H1 (cell line): ENCODE data around the gene LYRM4. TPM values are rescaled to one million over a fixed set of nuclear protein-coding genes. Genes with fewer than 3 reads are reported as not detected.

Source experiments
- CTCF ChIA-PET: fragments of 300-600 bp; sonication (Branson Sonifier 250); formaldehyde crosslinking; loops from one replicate; lab custom pipeline; 2021; ENCODE audit not compliant: partially characterized antibody; lab: Charles Lee
- POLR2A ChIA-PET: fragments of 300-600 bp; sonication (Branson Sonifier 250); formaldehyde crosslinking; loops from one replicate; lab custom pipeline; 2021; ENCODE audit warnings: inconsistent platforms; ENCODE audit not compliant: partially characterized antibody; lab: Charles Lee
- DNase-seq, 2 experiments: peaks; one replicate each; pipeline versions ENCODE4 v3.0.0 to v3.0.0-alpha.2; 2010 to 2022; ENCODE audit warnings: low spot score in 2 of 2, low read depth in 1 of 2, mixed read lengths in 1 of 2
- FAIRE-seq: peaks from 2 replicates; lab custom pipeline; 2011; peaks lifted over from hg19 to GRCh38; lab: Jason Lieb, UNC
- H2AFZ ChIP-seq: 2 replicates; pipeline ENCODE4 v1.8.1; 2012; ENCODE audit warnings: low read length, inconsistent platforms
- H2AK5ac ChIP-seq: 2 replicates; pipeline ENCODE4 v1.6.1; 2013; ENCODE audit warnings: low read depth, low read length
- H2BK120ac ChIP-seq: replicated peaks from 2 replicates; pipeline ENCODE3; 2013; ENCODE audit warnings: low read depth, low read length, inconsistent platforms
- H2BK12ac ChIP-seq: 2 replicates; pipeline ENCODE4 v1.6.1; 2013; ENCODE audit warnings: low read depth, low read length
- H2BK15ac ChIP-seq: 2 replicates; pipeline ENCODE4 v1.6.1; 2013; ENCODE audit warnings: low read length
- H2BK20ac ChIP-seq: 2 replicates; pipeline ENCODE4 v1.6.1; 2013; ENCODE audit warnings: low read length
- H2BK5ac ChIP-seq: 2 replicates; pipeline ENCODE4 v1.6.1; 2013; ENCODE audit warnings: low read depth, low read length
- H3K14ac ChIP-seq: 2 replicates; pipeline ENCODE4 v1.6.1; 2013; ENCODE audit warnings: inconsistent platforms; ENCODE audit not compliant: insufficient read length
- H3K18ac ChIP-seq: 2 replicates; pipeline ENCODE4 v1.6.1; 2013; ENCODE audit warnings: low read length; ENCODE audit errors: extremely low read depth
- H3K23ac ChIP-seq: 2 replicates; pipeline ENCODE4 v1.6.1; 2013; ENCODE audit warnings: inconsistent platforms; ENCODE audit not compliant: insufficient read length
- H3K23me2 ChIP-seq: 2 replicates; pipeline ENCODE4 v1.6.1; 2013; ENCODE audit warnings: low read depth, low read length
- H3K27ac ChIP-seq: 2 replicates; pipeline ENCODE4 v1.6.1; 2011; ENCODE audit warnings: low read depth, low read length, inconsistent platforms
- H3K27me3 ChIP-seq, 4 experiments: replicated peaks in 1 of 4; 1 replicate in 1 of 4; 2 replicates in 3 of 4; pipeline versions ENCODE4 v1.6.1 to v1.8.1; 2011 to 2013; ENCODE audit warnings: low read length in 3 of 4, mild to moderate bottlenecking in 3 of 4, inconsistent platforms in 2 of 4, mixed read lengths in 2 of 4, moderate library complexity in 1 of 4; ENCODE audit not compliant: control insufficient read depth in 3 of 4, insufficient read depth in 3 of 4; ENCODE audit errors: extremely low read depth in 1 of 4
- H3K36me3 ChIP-seq, 4 experiments: 2 replicates each; pipeline versions ENCODE4 v1.6.1 to v1.8.1; 2011 to 2013; ENCODE audit warnings: mild to moderate bottlenecking in 4 of 4, low read length in 3 of 4, moderate library complexity in 2 of 4, control low read depth in 1 of 4, inconsistent platforms in 1 of 4; ENCODE audit not compliant: insufficient read depth in 4 of 4, control insufficient read depth in 2 of 4
- H3K4ac ChIP-seq: replicated peaks from 2 replicates; pipeline ENCODE3; 2013; ENCODE audit warnings: low read length, low read depth, mixed read lengths, inconsistent platforms; ENCODE audit not compliant: insufficient read length
- H3K4me1 ChIP-seq, 4 experiments: replicated peaks in 1 of 4; 1 replicate in 1 of 4; 2 replicates in 3 of 4; pipeline versions ENCODE4 v1.6.1 to v1.8.1; 2011 to 2013; ENCODE audit warnings: low read length in 3 of 4, inconsistent platforms in 2 of 4, mixed read lengths in 1 of 4; ENCODE audit not compliant: insufficient read depth in 4 of 4, control insufficient read depth in 3 of 4
- H3K4me2 ChIP-seq, 2 experiments: 2 replicates each; pipeline versions ENCODE4 v1.6.1 to v1.8.1; 2011 to 2013; ENCODE audit warnings: low read depth in 2 of 2, low read length in 2 of 2, control low read depth in 1 of 2, inconsistent platforms in 1 of 2, mild to moderate bottlenecking in 1 of 2; ENCODE audit not compliant: insufficient read depth in 1 of 2
- H3K4me3 ChIP-seq, 4 experiments: fragments of 200-600, 300-600 bp in 1 of 4; sonication (generic), shearing (Covaris generic), sonication (Bioruptor Twin) in 1 of 4; 2 replicates each; pipeline versions ENCODE4 v1.5.1 to v1.8.1; 2011 to 2016; ENCODE audit warnings: low read length in 4 of 4, low read depth in 3 of 4, control low read depth in 2 of 4, inconsistent platforms in 2 of 4, mild to moderate bottlenecking in 2 of 4, mixed read lengths in 1 of 4, moderate library complexity in 1 of 4; ENCODE audit not compliant: insufficient read depth in 2 of 4; ENCODE audit errors: extremely low read depth in 1 of 4
- H3K56ac ChIP-seq: replicated peaks from 2 replicates; pipeline ENCODE3; 2013; ENCODE audit warnings: low read depth, mild to moderate bottlenecking, mixed read lengths, low read length, inconsistent platforms; ENCODE audit not compliant: insufficient read length
- H3K79me1 ChIP-seq: 2 replicates; pipeline ENCODE4 v1.6.1; 2013; ENCODE audit warnings: low read depth, low read length, control low read depth
- H3K79me2 ChIP-seq, 2 experiments: 2 replicates each; pipeline versions ENCODE4 v1.6.1 to v1.8.1; 2012 to 2013; ENCODE audit warnings: low read length in 2 of 2, mild to moderate bottlenecking in 2 of 2, inconsistent platforms in 1 of 2; ENCODE audit not compliant: insufficient read depth in 2 of 2, control insufficient read depth in 1 of 2
- H3K9ac ChIP-seq, 4 experiments: replicated peaks in 1 of 4; 1 replicate in 1 of 4; 2 replicates in 3 of 4; pipeline versions ENCODE4 v1.6.1 to v1.8.1; 2011 to 2013; ENCODE audit warnings: low read depth in 3 of 4, low read length in 3 of 4, control low read depth in 2 of 4, mild to moderate bottlenecking in 2 of 4, moderate library complexity in 2 of 4, inconsistent platforms in 1 of 4; ENCODE audit errors: extremely low read depth in 1 of 4
- H3K9me3 ChIP-seq, 2 experiments: 2 replicates each; pipeline versions ENCODE4 v1.6.1 to v1.8.1; 2012 to 2013; ENCODE audit warnings: mild to moderate bottlenecking in 2 of 2, moderate library complexity in 2 of 2, control low read depth in 1 of 2, inconsistent platforms in 1 of 2, low read depth in 1 of 2, low read length in 1 of 2, mixed read lengths in 1 of 2; ENCODE audit not compliant: insufficient read depth in 2 of 2
- H4K20me1 ChIP-seq, 2 experiments: replicated peaks in 1 of 2; 2 replicates each; pipeline versions ENCODE3 to v1.8.1; 2011 to 2013; ENCODE audit warnings: inconsistent platforms in 2 of 2, low read length in 2 of 2, mild to moderate bottlenecking in 1 of 2; ENCODE audit not compliant: insufficient read depth in 2 of 2, control insufficient read depth in 1 of 2
- H4K5ac ChIP-seq: 2 replicates; pipeline ENCODE4 v1.6.1; 2013; ENCODE audit warnings: low read length, low read depth, mixed read lengths, inconsistent platforms; ENCODE audit not compliant: insufficient read length
- H4K8ac ChIP-seq: 2 replicates; pipeline ENCODE4 v1.8.0; 2013; ENCODE audit warnings: mild to moderate bottlenecking, moderate library complexity, low read length, inconsistent platforms; ENCODE audit not compliant: insufficient read depth; ENCODE audit errors: extremely low read depth
- H4K91ac ChIP-seq: replicated peaks from 2 replicates; pipeline ENCODE3; 2013; ENCODE audit warnings: low read length, mixed read lengths, inconsistent platforms; ENCODE audit not compliant: insufficient read length
- ATF3 ChIP-seq: IDR thresholded peaks from 2 replicates; pipeline ENCODE4 v1.6.1; 2011; ENCODE audit warnings: low read depth, mild to moderate bottlenecking, low read length; ENCODE audit not compliant: insufficient read depth
- CHD2 ChIP-seq: IDR thresholded peaks from 2 replicates; pipeline ENCODE4 v1.6.1; 2012; ENCODE audit warnings: low read length, improper control_type of control experiment
- SIN3A ChIP-seq, 2 experiments: IDR thresholded peaks in 1 of 2; conservative IDR thresholded peaks in 1 of 2; 2 replicates each; pipeline ENCODE4 v1.6.1; 2011 to 2012; ENCODE audit warnings: low read length in 2 of 2, improper control_type of control experiment in 1 of 2, low read depth in 1 of 2, mild to moderate bottlenecking in 1 of 2
- SIX5 ChIP-seq: IDR thresholded peaks from 2 replicates; pipeline ENCODE4 v1.6.1; 2011; ENCODE audit warnings: mild to moderate bottlenecking, low read depth, low read length
- SRF ChIP-seq: IDR thresholded peaks from 2 replicates; pipeline ENCODE4 v1.6.1; 2011; ENCODE audit warnings: mild to moderate bottlenecking, low read depth, low read length, moderate library complexity
- YY1 ChIP-seq: IDR thresholded peaks from 2 replicates; pipeline ENCODE4 v1.6.1; 2011; ENCODE audit warnings: low read depth, mild to moderate bottlenecking, low read length
- WGBS, 2 experiments: shearing (Covaris generic) in 1 of 2; methylation state at CpG; one replicate each; pipeline versions ENCODE4 v1.1.6 to v1.1.7; 2013 to 2015; ENCODE audit warnings: low lambda C conversion rate in 2 of 2, mixed read lengths in 2 of 2, inconsistent platforms in 1 of 2, low coverage in 1 of 2, missing lambda C conversion rate in 1 of 2; ENCODE audit not compliant: insufficient replicate concordance in 2 of 2, insufficient coverage in 1 of 2, insufficient read length in 1 of 2; ENCODE audit errors: extremely low coverage in 1 of 2, missing lambda C conversion rate in 1 of 2; 5-methylcytosine and 5-hydroxymethylcytosine counted together
- polyA plus RNA-seq, 7 experiments: library from polyadenylated mRNA; depleted of rRNA in 3 of 7; stranded (reverse) in 5 of 7; unstranded in 2 of 7; fragments of >200 nt in 5 of 7; fragments of 200-250 nt in 2 of 7; gene quantifications; 1 replicate in 5 of 7; 2 replicates in 1 of 7; 4 replicates in 1 of 7; pipeline versions ENCODE4 v1.2.1 to v1.2.3, GENCODE V29; 2011 to 2013; ENCODE audit warnings: missing spikeins in 2 of 7, mixed read lengths in 2 of 7
- total RNA-seq: library from RNA; stranded (reverse); fragmentation: NEBNext Ultra II Directional; extraction: Animal tissue kit (Norgen Biotek cat#: 25700); gene quantifications from 2 replicates; pipeline ENCODE4 v1.2.1, GENCODE V29; 2021

LYRM4 gene
- total and polyA plus RNA-seq, 2 of the 8 experiments (the other 6 are each of a cell fraction or from before 2014, with no cell fraction given), result 56.6 to 62.8 TPM

- no peaks in the 10 kb centered on the region for H3K79me1 ChIP-seq
- H3K4me2 ChIP-seq, result no peak overlapping the region
- no peak overlapping the region for H2BK20ac ChIP-seq
- H3K27ac ChIP-seq, result no peak overlapping the region
- H2BK120ac ChIP-seq, result no peak overlapping the region
- no peak overlapping the region for H3K9ac ChIP-seq
- no peaks in the 10 kb centered on the region for H3K23me2 ChIP-seq
- H3K4me1 ChIP-seq, result no peaks in the 10 kb centered on the region
- no peak overlapping the region for H2AK5ac ChIP-seq
- no peak overlapping the region for H3K4ac ChIP-seq
- DNase-seq (no peak), FAIRE-seq (no peak)
- H3K9me3 ChIP-seq, result no peaks in the 10 kb centered on the region
- no peak overlapping the region for H3K4me3 ChIP-seq
- no peak overlapping the region for H4K8ac ChIP-seq
- no peaks in the 10 kb centered on the region for H3K79me2 ChIP-seq
- H2BK5ac ChIP-seq, result no peak overlapping the region
- no peaks in the 10 kb centered on the region; a peak in 1 of 7 replicates for H3K27me3 ChIP-seq
- no peak overlapping the region for H4K5ac ChIP-seq
- WGBS, 2 experiments, result 95% methylated on average over 7 of the region's 7 CpGs; no CpG with 5 or more reads in 1 of the 2 experiments
- H3K14ac ChIP-seq, result no peak overlapping the region
- H4K91ac ChIP-seq, result no peak overlapping the region
- peaks cover 0 to 4% of the 10 kb centered on the region in 2 experiments for H4K20me1 ChIP-seq
- no peak overlapping the region for H3K18ac ChIP-seq
- no peak overlapping the region for H3K23ac ChIP-seq
- no peak overlapping the region for H2AFZ ChIP-seq
- no peak overlapping the region for H3K56ac ChIP-seq
- no peaks in the 10 kb centered on the region for H3K36me3 ChIP-seq
- POLR2A ChIA-PET, result no interaction called here
- H2BK15ac ChIP-seq, result no peak overlapping the region
- CTCF ChIA-PET, result interaction anchor here (0.6 to 2.6 kb wide), 3 partner anchors 10 to 39 kb away, joined by 3 to 12 read pairs (median 4); no protein-coding TSS in a partner anchor
- TF ChIP-seq YY1 (no peak), SRF (no peak), SIX5 (no peak), CHD2 (no peak), ATF3 (no peak), SIN3A (conservative IDR thresholded peaks at IDR 0.05 in 1 of 2, IDR thresholded peaks at IDR 0.05 in 1 of 2; ENCODE audit: low read depth in 1 of 2, low read length in 2 of 2) (no peak)
- no peak overlapping the region for H2BK12ac ChIP-seq
Observed at GRCh38 chr6:5100806-5101205, 159.9 kb downstream of the LYRM4 start.
